HTR-8/SVneo (cell line): Measurements from ENCODE around the gene UGT2B28.
"Not testable (repeated sequence)": the region's sequence is repeated elsewhere in the genome, so short reads cannot be mapped to it uniquely, and the experiment has no call there.

Source experiments
- DNase-seq: peaks from one replicate; pipeline ENCODE4 v3.0.0; 2011; ENCODE audit warnings: low spot score, mixed read lengths; ENCODE audit not compliant: insufficient read length
- FAIRE-seq: peaks from 2 replicates; lab custom pipeline; 2011; peaks lifted over from hg19 to GRCh38; lab: Jason Lieb, UNC

The UGT2B28 gene

DNA sequence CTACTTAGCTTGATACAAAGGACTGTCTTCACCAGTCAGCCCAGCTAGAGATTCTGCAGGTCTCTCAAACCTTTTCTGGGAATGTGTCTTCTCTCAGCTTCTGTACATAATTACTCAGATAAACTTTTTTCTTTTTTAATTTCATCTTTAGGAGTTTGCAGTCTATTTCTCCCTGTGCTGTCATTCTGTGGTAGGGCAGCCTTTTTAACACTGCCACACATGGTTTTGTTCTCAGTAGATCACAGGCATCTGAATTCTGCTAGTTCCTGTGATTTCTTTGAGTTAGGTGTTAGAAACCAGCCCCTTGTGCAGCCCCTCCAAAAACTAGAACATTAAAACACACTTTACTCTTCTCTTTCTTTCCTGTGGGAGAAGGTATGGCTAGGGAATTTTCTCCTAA lies 55.2 kb downstream of the UGT2B28 start:
- not testable (repeated sequence) for FAIRE-seq, DNase-seq

DNA sequence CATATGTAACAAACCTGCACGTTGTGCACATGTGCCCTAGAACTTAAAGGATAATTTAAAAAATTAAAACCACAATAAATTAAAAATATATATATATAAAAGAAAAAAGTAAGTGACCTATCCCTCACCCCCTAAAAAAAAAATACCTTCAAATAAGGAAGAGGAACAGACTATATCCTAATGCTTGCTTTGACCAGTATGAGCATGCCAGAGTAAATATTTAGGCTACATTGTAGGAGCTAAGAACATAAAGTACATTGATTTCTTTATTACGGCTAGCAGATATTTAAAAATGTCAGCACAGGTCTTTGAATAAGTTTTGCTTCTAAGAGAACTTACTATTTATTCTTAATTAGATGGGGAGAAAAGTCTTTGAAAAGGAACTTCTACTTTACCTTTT lies 62.8 kb downstream of the UGT2B28 start:
- not testable (repeated sequence) for DNase-seq

DNA sequence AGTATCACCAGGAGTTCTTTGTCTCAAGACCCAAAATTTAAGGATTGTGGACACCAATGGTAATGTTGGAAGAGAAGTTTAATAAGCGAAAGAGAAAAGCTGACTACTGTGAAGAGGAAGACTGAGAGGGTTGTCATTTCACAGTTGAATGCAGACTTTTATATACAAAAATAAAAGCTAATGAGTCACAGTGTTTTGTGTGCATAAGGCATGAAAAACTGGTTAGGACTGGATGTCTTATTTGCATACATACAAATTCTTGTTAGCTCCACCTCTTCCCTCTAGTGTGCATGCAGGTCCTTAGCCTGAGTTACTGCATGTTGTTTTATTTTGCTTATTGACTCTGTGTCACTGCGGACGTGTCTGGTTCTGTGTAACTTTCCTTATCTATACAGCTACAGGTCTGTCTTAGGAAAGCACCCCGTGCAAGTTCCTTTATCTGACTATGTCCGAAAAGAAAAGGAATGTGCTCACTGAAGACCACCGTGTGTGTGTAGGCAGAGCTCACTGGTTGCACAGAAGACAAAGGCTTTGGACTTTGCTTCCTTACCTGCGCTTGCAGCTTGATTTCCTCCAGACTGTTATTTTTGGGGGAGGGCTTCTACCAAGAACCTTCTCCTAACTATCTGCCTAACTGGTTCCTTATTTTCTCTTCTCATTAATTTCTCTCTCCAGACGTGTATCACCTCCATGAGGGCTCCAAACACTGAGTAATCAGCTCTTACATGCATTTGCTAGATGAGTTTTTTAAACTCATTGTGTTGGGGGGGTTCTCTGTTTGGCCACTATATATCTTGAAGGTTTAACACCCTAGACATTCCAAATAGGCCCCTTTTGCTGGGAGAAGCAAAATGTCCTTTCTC lies 63.5 kb downstream of the UGT2B28 start:
- FAIRE-seq, DNase-seq: not testable (repeated sequence)

More for the DNA sequence above, 62.8 kb downstream of the UGT2B28 start:
- not testable (repeated sequence) for FAIRE-seq
